ENCODE measurements around the gene RAB8B.

GRCh38 chr15:63308947-63309346 lies 119.5 kb downstream of the RAB8B start:
- TF ChIP-seq CTCF (conservative IDR thresholded peaks at IDR 0.05): no peak
- no peak for TF ChIP-seq EZH2 (IDR thresholded peaks at IDR 0.05; ENCODE audit: low read depth)
